HG02870 (cell line): ENCODE measurements around the gene TECRL.

ENCODE experiments used
- ATAC-seq: cut with Tn5 transposase; IDR thresholded peaks from one replicate; pipeline ENCODE4 v1.9.1; 2021; ENCODE audit warnings: mild to moderate bottlenecking, moderate library complexity; ENCODE audit not compliant: unreplicated experiment

The TECRL gene

DNA sequence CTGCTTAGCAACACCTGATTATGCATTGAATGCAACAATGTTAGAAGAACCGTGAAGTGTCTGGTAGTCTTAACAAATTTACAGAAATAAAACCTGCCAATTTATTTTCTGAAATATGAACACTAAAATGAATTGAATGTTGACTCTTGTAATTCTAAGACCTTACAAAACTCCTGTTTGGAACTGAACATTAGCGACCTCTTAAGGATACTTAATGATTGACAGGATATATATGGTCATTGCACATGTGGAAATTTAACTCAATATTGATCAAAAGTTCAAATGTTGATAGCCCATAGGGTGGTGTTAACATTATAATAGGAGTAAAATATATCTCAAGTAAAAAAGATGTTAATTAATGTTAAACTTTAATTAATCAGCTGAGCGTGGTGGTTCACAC is 79.1 kb downstream of the TECRL start:
- ATAC-seq: no peak

DNA sequence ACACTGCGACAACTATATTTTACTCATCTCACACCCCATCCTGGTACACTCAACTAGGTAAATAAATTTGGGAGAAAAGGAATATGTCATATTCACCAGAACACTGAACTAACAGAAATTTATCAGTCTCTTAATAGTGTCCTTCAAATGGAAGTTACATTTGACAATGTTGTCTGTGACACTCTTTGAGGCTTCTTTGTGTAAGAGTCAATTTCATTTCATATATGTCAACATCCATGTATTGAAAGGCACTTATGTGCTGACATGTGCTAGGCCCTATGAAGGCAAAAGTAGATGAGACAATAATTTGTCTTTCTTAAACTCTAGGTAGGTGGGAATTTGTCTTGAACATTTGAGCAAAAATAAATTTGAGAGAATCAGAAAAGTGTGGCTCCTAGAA is 82.0 kb downstream of the TECRL start:
- no peak for ATAC-seq

GRCh38 chr4:64326507-64326906 is 82.7 kb downstream of the TECRL start:
- no peak for ATAC-seq

GRCh38 chr4:64306255-64306565 is 103.0 kb downstream of the TECRL start:
- ATAC-seq: no peak

GRCh38 chr4:64305565-64306254 is 103.5 kb downstream of the TECRL start:
- ATAC-seq: no peak

GRCh38 chr4:64272432-64272831 is 136.8 kb downstream of the TECRL start:
- ATAC-seq: no peak

- ATAC-seq: no peak
Observed at GRCh38 chr4:64271601-64272081, 137.6 kb downstream of the TECRL start.

DNA sequence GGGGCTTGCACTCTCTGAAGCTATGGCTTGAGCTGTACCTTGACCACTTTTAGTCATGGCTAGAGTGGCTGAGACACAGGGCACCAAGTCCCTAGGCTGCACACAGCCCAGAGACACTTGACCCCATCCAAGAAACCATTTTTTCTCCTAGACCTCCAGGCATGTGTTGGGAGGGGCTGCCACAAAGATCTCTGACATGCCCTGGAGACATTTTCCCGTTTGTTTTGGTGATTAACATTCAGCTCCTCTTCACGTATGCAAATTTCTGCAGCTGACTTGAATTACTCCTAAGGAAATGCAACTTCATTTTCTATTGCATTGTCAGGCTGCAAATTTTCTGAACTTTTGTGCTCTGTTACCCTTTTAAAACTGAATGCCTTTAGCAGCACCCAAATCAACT is 142.6 kb downstream of the TECRL start:
- ATAC-seq: no peak

DNA sequence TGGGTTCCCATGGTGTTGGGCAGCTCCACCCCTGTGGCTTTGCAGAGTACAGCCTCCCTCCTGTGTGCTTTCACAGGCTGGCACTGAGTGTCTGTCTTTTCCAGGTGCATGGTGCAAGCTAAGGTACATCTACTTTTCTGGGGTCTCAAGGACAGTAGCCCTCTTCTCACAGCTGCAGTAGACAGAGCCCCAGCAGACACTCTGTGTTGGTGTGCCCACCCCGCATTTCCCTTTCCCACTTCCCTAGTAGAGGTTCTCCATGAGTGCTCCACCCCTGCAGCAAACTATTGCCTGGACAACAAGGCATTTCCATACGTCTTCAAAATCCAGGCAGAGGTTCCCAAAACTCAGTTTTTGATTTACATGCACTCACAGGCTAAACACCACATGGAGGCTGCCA is 143.0 kb downstream of the TECRL start:
- no peak for ATAC-seq

DNA sequence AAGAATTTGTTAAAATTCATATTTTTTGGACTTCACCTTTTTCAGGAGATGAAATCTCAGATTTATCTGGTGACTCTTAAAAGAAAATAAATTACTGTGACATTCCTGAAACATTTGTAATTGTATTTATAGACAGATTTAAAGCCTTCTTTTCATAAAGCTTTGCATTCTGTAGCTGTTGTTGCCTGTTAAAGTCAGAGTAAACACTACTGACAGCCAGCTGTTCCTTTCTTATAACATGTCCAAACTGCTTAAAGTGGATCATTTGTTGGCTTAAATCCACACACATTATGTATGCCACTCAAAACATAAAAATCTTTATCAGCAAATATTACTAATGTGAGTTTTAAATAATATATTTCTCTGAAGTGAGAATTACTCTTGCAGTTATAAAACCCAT is 157.5 kb downstream of the TECRL start:
- no peak for ATAC-seq

GRCh38 chr4:64250488-64250887 is 158.8 kb downstream of the TECRL start:
- ATAC-seq: no peak

DNA sequence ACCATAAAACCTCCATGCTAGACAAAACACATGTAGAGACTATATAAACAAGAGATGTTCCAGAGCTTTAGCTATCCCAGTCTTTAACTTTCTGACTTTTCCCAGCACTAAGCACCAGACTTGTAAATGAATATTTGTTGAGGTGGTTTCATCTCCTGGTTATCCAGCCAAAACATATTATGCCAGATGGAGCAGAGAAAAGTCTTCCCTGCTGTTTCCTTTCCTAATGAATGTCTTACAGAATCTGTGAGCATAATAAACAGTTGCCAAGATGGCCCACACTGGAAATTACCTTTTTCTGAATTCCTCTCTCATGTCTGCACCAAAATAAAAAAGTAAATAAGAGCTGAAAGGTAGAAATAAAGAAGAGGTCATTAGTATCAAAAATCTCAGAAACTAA is 159.2 kb downstream of the TECRL start:
- ATAC-seq: no peak

- no peak for ATAC-seq
Observed at GRCh38 chr4:64248186-64248585, 161.1 kb downstream of the TECRL start.

- ATAC-seq: no peak
Observed at GRCh38 chr4:64230709-64231310, 178.4 kb downstream of the TECRL start.
